Measurements from ENCODE around the gene SCAF1. TPM values are rescaled to one million over a fixed set of nuclear protein-coding genes. Genes with fewer than 3 reads are reported as not detected.
A peak's percentile ranks its signal among the peaks of the same experiment; 100 is the strongest.

Gene SCAF1
- total RNA-seq, 1 donor from 2014 or later, result 67.9 TPM

DNA sequence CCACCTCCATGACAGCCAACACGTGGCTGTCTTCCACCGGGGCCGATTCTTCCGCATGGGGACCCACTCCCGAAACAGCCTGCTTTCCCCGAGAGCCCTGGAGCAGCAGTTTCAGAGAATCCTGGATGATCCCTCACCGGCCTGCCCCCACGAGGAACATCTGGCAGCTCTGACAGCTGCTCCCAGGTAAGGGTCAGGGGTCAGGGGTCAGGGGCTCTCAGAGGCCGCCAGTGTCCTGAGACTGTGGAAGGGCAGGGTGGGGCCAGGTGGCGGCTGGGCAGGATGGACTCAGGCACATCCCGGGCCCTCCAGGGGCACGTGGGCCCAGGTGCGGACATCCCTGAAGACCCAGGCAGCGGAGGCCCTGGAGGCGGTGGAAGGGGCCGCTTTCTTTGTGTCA, 63.9 kb downstream of the SCAF1 start:
- Histone ChIP-seq H3K27me3 (no peaks in the 10 kb centered on the region), H3K9me3 (no peaks in the 10 kb centered on the region), H3K4me3 (no peak overlapping the region), H3K27ac (no peak overlapping the region), H3K36me3 (no peaks in the 10 kb centered on the region), H3K4me1 (no peaks in the 10 kb centered on the region)
- TF ChIP-seq, protein P1, sequence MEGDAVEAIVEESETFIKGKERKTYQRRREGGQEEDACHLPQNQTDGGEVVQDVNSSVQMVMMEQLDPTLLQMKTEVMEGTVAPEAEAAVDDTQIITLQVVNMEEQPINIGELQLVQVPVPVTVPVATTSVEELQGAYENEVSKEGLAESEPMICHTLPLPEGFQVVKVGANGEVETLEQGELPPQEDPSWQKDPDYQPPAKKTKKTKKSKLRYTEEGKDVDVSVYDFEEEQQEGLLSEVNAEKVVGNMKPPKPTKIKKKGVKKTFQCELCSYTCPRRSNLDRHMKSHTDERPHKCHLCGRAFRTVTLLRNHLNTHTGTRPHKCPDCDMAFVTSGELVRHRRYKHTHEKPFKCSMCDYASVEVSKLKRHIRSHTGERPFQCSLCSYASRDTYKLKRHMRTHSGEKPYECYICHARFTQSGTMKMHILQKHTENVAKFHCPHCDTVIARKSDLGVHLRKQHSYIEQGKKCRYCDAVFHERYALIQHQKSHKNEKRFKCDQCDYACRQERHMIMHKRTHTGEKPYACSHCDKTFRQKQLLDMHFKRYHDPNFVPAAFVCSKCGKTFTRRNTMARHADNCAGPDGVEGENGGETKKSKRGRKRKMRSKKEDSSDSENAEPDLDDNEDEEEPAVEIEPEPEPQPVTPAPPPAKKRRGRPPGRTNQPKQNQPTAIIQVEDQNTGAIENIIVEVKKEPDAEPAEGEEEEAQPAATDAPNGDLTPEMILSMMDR (IDR thresholded peaks at IDR 0.05), result no peak
- ATAC-seq (peak; percentile 22), DNase-seq (no peak)
- intact Hi-C loops (cut with DNase I), result no loop called here

Small RNA genes within 50 kb of the gene (microRNA-seq; reads per million reads assigned to microRNA genes)
- not detected for gene MIR5088 (ENCODE audit: borderline microRNAs expressed)

Other genes starting within 250 kb of the SCAF1 start
- gene PTH2, start 218.8 kb upstream of the SCAF1 start, total RNA-seq, result not detected
- gene GFY, start 216.8 kb upstream of the SCAF1 start, total RNA-seq, result not detected
- 0.69 TPM for gene SLC17A7, start 200.7 kb upstream of the SCAF1 start, total RNA-seq
- 64.2 TPM for gene PIH1D1, start 190.4 kb upstream of the SCAF1 start, total RNA-seq
- gene ALDH16A1, start 189.0 kb upstream of the SCAF1 start, total RNA-seq, result 32.3 TPM
- gene FLT3LG, start 168.0 kb upstream of the SCAF1 start, total RNA-seq, result 12.1 TPM
- gene RPL13A, start 154.6 kb upstream of the SCAF1 start, total RNA-seq, result 1,829 TPM
- gene RPS11, start 145.8 kb upstream of the SCAF1 start, total RNA-seq, result 1,616 TPM
- 320 TPM for gene FCGRT, start 129.5 kb upstream of the SCAF1 start, total RNA-seq
- 22.1 TPM for gene RCN3, start 114.2 kb upstream of the SCAF1 start, total RNA-seq
- 48.7 TPM for gene NOSIP, start 61.7 kb upstream of the SCAF1 start, total RNA-seq
- gene PRRG2, start 60.9 kb upstream of the SCAF1 start, total RNA-seq, result 10.1 TPM
- 30.9 TPM for gene PRR12, start 51.0 kb upstream of the SCAF1 start, total RNA-seq
- gene RRAS, start 2.1 kb upstream of the SCAF1 start, total RNA-seq, result 138 TPM
- 86.4 TPM for gene IRF3, start 23.6 kb downstream of the SCAF1 start, total RNA-seq
- 15.8 TPM for gene BCL2L12, start 23.7 kb downstream of the SCAF1 start, total RNA-seq
- 90.8 TPM for gene PRMT1, start 35.1 kb downstream of the SCAF1 start, total RNA-seq
- gene ADM5, start 47.4 kb downstream of the SCAF1 start, total RNA-seq, result 1.9 TPM
- gene CPT1C, start 48.9 kb downstream of the SCAF1 start, total RNA-seq, result 6.1 TPM
- gene TSKS, start 121.1 kb downstream of the SCAF1 start, total RNA-seq, result 0.43 TPM
- 61.2 TPM for gene AP2A1, start 124.8 kb downstream of the SCAF1 start, total RNA-seq
- gene FUZ, start 171.1 kb downstream of the SCAF1 start, total RNA-seq, result 20.1 TPM
- gene MED25, start 176.1 kb downstream of the SCAF1 start, total RNA-seq, result 45.9 TPM
- 104 TPM for gene PTOV1, start 208.9 kb downstream of the SCAF1 start, total RNA-seq
- 83.2 TPM for gene PNKP, start 225.4 kb downstream of the SCAF1 start, total RNA-seq
- gene AKT1S1, start 235.1 kb downstream of the SCAF1 start, total RNA-seq, result 29.4 TPM
- gene TBC1D17, start 235.5 kb downstream of the SCAF1 start, total RNA-seq, result 57.1 TPM

Measured in upper lobe of right lung (tissue), 1 donor.